Measurements from ENCODE around the gene METTL13. TPM values are rescaled to one million over a fixed set of nuclear protein-coding genes. Genes with fewer than 3 reads are reported as not detected.
"Not testable (repeated sequence)": the region's sequence is repeated elsewhere in the genome, so short reads cannot be mapped to it uniquely, and the experiment has no call there.

The METTL13 gene
- total and polyA plus RNA-seq, 11 donors = 5.0 to 29.2 (median 14.8) TPM

DNA sequence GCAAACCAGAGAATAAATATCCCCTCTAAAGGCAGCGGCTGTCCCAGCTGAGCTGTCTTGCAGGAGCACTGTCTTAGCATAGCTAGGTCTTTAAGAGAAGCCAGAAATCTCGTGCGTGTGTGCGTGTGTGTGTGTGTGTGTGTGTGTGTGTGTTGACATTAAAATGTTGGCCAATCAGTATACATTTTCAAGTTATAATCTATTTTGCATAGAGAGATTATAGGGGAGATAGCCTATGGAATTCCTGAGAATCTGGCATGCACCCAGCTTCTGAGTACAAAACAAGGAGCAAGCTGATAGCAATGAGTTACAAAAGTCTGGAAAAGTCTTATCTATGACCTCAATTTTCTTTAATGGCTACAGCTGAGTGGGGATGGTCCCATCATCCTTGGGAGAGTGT is 17.7 kb downstream of the METTL13 start:
- Histone ChIP-seq H3K36me3 (peaks cover 0 to 47% (median 41%) of the 10 kb centered on the region in 9 donors), H3K4me3 (no peak overlapping the region), H3K27me3 (no peaks in the 10 kb centered on the region), H3K9me3 (no peaks in the 10 kb centered on the region), H3K27ac (no peak overlapping the region), H3K4me1 (peaks cover 0 to 29% (median 7%) of the 10 kb centered on the region in 12 donors)
- 49 to 59% (median 52%) methylated on average over 4 of the region's 4 CpGs for WGBS, 4 donors
- TF ChIP-seq, protein P1, sequence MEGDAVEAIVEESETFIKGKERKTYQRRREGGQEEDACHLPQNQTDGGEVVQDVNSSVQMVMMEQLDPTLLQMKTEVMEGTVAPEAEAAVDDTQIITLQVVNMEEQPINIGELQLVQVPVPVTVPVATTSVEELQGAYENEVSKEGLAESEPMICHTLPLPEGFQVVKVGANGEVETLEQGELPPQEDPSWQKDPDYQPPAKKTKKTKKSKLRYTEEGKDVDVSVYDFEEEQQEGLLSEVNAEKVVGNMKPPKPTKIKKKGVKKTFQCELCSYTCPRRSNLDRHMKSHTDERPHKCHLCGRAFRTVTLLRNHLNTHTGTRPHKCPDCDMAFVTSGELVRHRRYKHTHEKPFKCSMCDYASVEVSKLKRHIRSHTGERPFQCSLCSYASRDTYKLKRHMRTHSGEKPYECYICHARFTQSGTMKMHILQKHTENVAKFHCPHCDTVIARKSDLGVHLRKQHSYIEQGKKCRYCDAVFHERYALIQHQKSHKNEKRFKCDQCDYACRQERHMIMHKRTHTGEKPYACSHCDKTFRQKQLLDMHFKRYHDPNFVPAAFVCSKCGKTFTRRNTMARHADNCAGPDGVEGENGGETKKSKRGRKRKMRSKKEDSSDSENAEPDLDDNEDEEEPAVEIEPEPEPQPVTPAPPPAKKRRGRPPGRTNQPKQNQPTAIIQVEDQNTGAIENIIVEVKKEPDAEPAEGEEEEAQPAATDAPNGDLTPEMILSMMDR (IDR thresholded peaks at IDR 0.05) = no peak
- no peak for TF ChIP-seq POLR2A (IDR thresholded peaks at IDR 0.05)
- ATAC-seq = no peak
- no peak for DNase-seq
- intact Hi-C loops (cut with DNase I) = no loop called here

DNA sequence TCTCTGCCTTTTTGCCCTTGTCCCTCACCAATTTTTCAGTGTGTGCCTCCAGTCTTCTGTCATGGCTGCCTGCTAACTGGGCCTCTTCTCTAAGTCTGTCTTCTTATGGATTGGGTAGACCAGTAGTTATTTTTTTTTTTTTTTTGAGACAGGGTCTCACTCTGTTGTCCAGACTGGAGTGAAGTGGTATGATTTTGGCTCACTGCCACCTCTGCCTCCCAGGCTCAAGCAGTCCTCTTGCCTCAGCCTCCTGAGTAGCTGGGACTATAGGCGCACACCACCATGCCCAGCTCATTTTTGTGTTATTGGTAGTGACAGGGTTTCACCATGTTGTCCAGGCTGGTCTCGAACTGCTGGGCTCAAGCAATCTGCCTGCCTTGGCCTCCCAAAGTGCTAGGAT is 18.2 kb downstream of the METTL13 start:
- H3K27ac ChIP-seq, DNase-seq, H3K4me3 ChIP-seq, H3K9me3 ChIP-seq, ATAC-seq, H3K27me3 ChIP-seq: not testable (repeated sequence)
- intact Hi-C loops (cut with DNase I) = loop anchor here in 6 of 10 donors (2.0 to 10.0 kb wide), 4 partner anchors 183 to 645 kb away; partner anchors contain the start of gene PIGC (in 2 of the 6)
- Histone ChIP-seq H3K36me3 (peaks cover 0 to 42% (median 35%) of the 10 kb centered on the region in 9 donors), H3K4me1 (peaks cover 0 to 30% (median 8%) of the 10 kb centered on the region in 12 donors)
- 94 to 100% (median 99%) methylated on average over 2 of the region's 2 CpGs for WGBS, 4 donors

DNA sequence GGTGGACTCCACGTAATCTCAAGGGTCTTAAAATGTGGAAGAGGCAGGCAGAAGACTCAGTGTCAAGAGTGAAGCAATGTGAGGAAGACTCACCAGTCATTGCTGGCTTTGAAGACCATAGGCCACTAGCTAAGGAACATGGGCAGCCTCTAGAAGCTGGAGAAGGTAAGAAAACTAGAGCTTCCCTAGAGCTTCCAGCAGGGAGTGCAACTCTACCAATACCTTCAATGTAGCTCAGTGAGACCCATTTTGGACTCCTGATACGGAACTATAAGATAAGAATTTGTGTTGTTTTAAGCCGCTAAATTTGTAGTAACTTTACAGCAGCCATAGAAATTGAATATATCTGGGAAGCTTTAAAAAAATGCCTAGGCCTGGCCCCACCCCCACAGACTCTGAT is 18.9 kb downstream of the METTL13 start:
- no peaks in the 10 kb centered on the region for H3K9me3 ChIP-seq
- no peak overlapping the region for H3K27ac ChIP-seq
- H3K4me1 ChIP-seq = peaks cover 0 to 37% (median 10%) of the 10 kb centered on the region in 12 donors
- peaks cover 0 to 36% (median 29%) of the 10 kb centered on the region in 9 donors for H3K36me3 ChIP-seq
- no peak for TF ChIP-seq POLR2A (IDR thresholded peaks at IDR 0.05)
- TF ChIP-seq, protein P1 (IDR thresholded peaks at IDR 0.05) = no peak
- DNase-seq = no peak
- no peak for ATAC-seq
- H3K4me3 ChIP-seq = no peak overlapping the region
- intact Hi-C loops (cut with DNase I) = loop anchor here in 6 of 10 donors (2.0 to 10.0 kb wide), 4 partner anchors 182 to 644 kb away; partner anchors contain the start of gene PIGC (in 2 of the 6)
- H3K27me3 ChIP-seq = no peaks in the 10 kb centered on the region
- WGBS, 4 donors = 92 to 98% (median 94%) methylated on average over 3 of the region's 3 CpGs

DNA sequence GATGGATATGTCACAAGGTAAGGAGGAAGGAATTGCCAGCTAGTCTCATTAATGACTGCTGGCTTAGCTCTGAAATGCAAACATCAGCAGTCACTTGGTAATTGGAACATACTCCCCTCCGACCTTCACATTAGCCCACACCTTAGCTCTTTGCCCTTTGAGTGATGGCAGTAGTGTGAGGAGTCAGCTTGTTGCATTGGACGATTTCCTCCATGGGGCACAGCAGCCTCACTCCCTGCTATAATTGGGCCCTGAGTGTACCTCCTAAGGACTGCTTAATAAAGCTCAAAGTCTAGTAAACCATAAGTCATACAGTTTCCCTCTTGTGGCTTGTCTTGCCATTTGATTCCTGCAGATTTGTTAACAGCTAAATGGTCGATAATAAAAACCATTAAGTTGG is 19.4 kb downstream of the METTL13 start:
- ATAC-seq = no peak
- peaks cover 0 to 31% (median 24%) of the 10 kb centered on the region in 9 donors for H3K36me3 ChIP-seq
- no peak overlapping the region for H3K4me3 ChIP-seq
- no peak overlapping the region for H3K27ac ChIP-seq
- H3K9me3 ChIP-seq = no peaks in the 10 kb centered on the region
- DNase-seq = no peak
- peaks cover 0 to 40% (median 10%) of the 10 kb centered on the region in 12 donors for H3K4me1 ChIP-seq
- intact Hi-C loops (cut with DNase I) = loop anchor here in 7 of 10 donors (1.0 to 10.0 kb wide), 5 partner anchors 182 to 644 kb away; partner anchors contain the start of gene PIGC (in 2 of the 7)
- no peaks in the 10 kb centered on the region for H3K27me3 ChIP-seq
- 74 to 89% (median 87%) methylated on average over 3 of the region's 3 CpGs for WGBS, 4 donors
- TF ChIP-seq, protein P1 (IDR thresholded peaks at IDR 0.05) = no peak
- TF ChIP-seq POLR2A (IDR thresholded peaks at IDR 0.05) = no peak
